Fibroblast of mammary gland (primary cell): ENCODE data around the gene KRTAP25-1.

Source experiments
- DNase-seq: peaks from one replicate; pipeline ENCODE4 v3.0.0-alpha.2; 2010; ENCODE audit warnings: low read depth
- H3K4me3 ChIP-seq: 2 replicates; pipeline ENCODE4 v1.5.1; 2011; ENCODE audit warnings: low read depth, mild to moderate bottlenecking, low read length, moderate library complexity; ENCODE audit not compliant: control insufficient read depth
- TF ChIP-seq, protein P1 (sequence below): conservative IDR thresholded peaks from 2 replicates; pipeline ENCODE4 v1.5.1; 2011; ENCODE audit warnings: low read depth, low read length, inconsistent platforms; ENCODE audit not compliant: control insufficient read depth, insufficient read depth

The KRTAP25-1 gene

DNA sequence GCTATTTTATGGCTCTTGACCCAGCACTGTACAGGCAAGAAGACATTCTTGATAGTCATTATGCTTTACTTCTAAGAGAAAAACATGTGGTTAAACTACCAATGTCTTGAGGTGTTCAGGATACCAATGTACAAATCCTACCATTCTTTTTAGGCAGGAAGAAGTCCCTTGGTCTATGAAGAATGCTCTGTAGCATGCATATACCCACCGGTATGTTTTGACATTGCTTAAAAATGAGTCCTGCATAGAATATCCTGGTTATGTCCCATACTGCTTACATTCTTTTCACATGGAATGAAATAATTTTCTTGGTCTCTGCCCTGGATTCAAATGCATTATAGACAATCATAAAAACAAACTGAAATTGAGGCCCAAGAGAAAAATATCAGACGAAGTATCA is 43.4 kb upstream of the KRTAP25-1 start:
- no peak for DNase-seq
- no peak overlapping the region for H3K4me3 ChIP-seq
- TF ChIP-seq, protein P1, sequence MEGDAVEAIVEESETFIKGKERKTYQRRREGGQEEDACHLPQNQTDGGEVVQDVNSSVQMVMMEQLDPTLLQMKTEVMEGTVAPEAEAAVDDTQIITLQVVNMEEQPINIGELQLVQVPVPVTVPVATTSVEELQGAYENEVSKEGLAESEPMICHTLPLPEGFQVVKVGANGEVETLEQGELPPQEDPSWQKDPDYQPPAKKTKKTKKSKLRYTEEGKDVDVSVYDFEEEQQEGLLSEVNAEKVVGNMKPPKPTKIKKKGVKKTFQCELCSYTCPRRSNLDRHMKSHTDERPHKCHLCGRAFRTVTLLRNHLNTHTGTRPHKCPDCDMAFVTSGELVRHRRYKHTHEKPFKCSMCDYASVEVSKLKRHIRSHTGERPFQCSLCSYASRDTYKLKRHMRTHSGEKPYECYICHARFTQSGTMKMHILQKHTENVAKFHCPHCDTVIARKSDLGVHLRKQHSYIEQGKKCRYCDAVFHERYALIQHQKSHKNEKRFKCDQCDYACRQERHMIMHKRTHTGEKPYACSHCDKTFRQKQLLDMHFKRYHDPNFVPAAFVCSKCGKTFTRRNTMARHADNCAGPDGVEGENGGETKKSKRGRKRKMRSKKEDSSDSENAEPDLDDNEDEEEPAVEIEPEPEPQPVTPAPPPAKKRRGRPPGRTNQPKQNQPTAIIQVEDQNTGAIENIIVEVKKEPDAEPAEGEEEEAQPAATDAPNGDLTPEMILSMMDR = no peak

DNA sequence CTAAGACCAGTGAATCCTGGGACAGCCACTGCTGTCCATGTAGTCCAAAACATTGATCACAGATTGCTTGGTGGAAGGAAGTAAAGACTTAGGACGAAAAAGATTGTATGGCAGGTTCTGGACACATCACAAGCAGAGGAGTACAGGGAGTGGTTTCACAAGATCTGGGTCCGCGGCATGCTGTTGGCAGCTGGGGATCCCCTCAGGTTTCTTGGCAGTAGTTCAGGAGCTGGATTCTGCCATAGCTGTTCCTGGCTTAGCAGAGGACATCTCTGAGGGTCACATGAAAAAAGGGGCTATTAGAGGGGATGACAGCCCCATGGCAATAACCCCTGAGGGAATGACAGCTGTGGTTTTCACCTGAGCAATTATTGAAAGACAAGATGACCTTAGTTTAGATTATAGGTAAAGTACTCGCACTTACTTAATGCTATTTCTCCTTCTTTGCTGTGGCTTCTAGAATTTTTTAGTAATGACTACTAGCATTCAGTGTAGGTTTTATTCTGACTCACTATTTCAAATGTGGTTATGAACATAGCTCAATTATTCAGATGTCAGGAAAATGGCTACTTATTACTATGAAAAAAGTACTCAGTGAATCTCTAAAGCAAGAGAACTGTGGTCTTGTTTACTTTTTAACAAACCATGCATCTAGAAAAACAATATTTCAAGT is 40.0 kb upstream of the KRTAP25-1 start:
- TF ChIP-seq, protein P1 = no peak

DNA sequence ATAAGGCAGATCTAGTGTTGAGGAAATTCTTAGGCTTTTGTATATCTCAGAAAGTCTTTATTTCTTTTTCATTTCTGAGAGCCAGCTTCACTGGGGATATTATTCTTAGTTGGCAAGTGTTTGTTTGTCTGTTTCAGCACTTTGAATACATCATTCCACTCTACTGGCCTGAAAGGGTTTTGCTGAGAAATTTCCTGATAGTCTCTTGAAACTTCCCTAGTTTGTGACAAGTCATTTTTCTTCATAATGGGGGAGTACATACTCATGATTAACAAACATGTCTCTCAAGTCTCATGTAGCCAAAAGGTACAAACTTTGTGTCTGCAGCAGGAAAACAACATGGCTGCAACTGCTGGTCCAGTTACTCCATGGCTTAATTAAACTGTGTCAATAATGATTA is 37.1 kb upstream of the KRTAP25-1 start:
- no peak overlapping the region for H3K4me3 ChIP-seq
- TF ChIP-seq, protein P1 = no peak
- no peak for DNase-seq

More for the DNA sequence above, 40.0 kb upstream of the KRTAP25-1 start:
- no peak overlapping the region for H3K4me3 ChIP-seq
- no peak for DNase-seq

DNA sequence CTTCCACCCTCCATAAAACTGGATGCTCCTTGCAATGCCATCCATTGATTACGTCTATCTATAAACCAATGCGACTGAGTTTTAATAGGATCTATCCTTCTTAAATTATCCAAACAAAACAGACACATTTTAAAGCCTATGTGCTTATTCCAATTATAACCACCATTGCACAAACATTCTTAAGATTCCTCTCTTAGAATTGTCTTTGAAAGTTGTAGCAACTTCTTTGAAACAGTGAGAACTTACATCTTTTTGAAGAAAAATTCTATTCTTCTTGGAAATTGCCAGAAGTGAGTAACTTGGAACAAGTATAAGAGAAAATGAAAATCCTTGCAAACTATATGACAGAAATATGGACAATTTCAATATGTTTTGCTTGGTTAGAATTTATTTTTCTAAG is 30.9 kb upstream of the KRTAP25-1 start, which contains the start of gene KRTAP26-1:
TSS of gene KRTAP26-1 (minus strand) at position 101 of the 400 bp plus-strand sequence. CDS start 280 bp downstream, outside the sequence.
- TF ChIP-seq, protein P1 = no peak
- DNase-seq = no peak
- no peak within 1 kb of the TSS for H3K4me3 ChIP-seq

DNA sequence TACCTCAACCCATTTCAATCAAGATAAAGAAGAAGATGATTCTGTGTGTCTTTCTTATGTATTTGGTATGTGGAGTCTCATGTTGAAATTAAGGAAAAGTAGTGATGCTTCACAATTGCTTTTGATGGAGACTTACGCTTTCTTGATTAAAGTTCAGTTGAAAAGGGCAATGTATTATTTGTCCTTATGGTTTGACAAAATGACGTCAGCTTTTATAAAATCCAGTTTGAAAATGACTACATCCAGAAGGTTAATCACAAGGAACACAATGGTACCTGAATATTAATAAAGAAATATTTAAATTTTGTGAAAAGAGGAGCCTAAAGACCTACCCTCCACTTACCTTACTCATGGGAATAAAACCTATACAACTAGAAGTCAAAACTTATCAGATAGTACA is 26.4 kb upstream of the KRTAP25-1 start:
- H3K4me3 ChIP-seq = no peak overlapping the region
- DNase-seq = no peak
- TF ChIP-seq, protein P1 = no peak

DNA sequence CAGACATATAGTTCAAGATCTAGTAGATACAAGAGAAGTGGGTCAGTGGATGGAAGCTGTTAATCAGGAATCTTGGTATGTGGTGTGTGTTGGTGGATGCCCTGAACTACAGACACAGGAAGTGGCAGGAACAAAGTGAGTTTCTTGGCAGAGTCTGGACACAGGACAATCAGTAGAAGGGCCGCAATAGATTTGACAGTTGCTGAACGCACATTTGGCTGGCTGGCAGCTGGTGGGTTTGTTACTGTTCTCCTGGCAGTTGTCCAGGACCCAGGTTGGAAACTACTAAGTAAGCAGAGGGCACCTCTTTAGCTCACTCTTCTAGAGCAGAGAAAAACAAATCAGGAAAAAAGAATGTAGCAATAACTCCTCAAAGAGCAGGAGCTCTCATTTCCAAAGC is 17.6 kb upstream of the KRTAP25-1 start:
- no peak for DNase-seq
- H3K4me3 ChIP-seq = no peak overlapping the region
- TF ChIP-seq, protein P1 = no peak
